ENCODE measurements around the gene TMEM200A.

Gene TMEM200A

GRCh38 chr6:130426066-130426721 lies 60.4 kb downstream of the TMEM200A start:
- DNase-seq: no peak

- no peak for DNase-seq
Observed at GRCh38 chr6:130431346-130431852, 65.6 kb downstream of the TMEM200A start.

- DNase-seq: no peak
Observed at GRCh38 chr6:130432838-130433237, 67.0 kb downstream of the TMEM200A start.

GRCh38 chr6:130434174-130434873 lies 68.5 kb downstream of the TMEM200A start:
- no peak for DNase-seq

GRCh38 chr6:130435181-130435580 lies 69.4 kb downstream of the TMEM200A start:
- DNase-seq: no peak

GRCh38 chr6:130437961-130438360 lies 72.1 kb downstream of the TMEM200A start:
- no peak for DNase-seq

GRCh38 chr6:130447374-130447773 lies 81.6 kb downstream of the TMEM200A start:
- no peak for DNase-seq

- no peak for DNase-seq
Observed at GRCh38 chr6:130452336-130452735, 86.5 kb downstream of the TMEM200A start.

GRCh38 chr6:130453230-130453629 lies 87.4 kb downstream of the TMEM200A start:
- DNase-seq: no peak

- DNase-seq: no peak
Observed at GRCh38 chr6:130457605-130458004, 91.8 kb downstream of the TMEM200A start.

- DNase-seq: no peak
Observed at GRCh38 chr6:130459316-130459715, 93.5 kb downstream of the TMEM200A start.

- no peak for DNase-seq
Observed at GRCh38 chr6:130460934-130461333, 95.1 kb downstream of the TMEM200A start.

GRCh38 chr6:130466052-130466747 lies 100.4 kb downstream of the TMEM200A start:
- DNase-seq: no peak

GRCh38 chr6:130466748-130467061 lies 100.9 kb downstream of the TMEM200A start:
- DNase-seq: no peak

- no peak for DNase-seq
Observed at GRCh38 chr6:130467146-130468050, 101.6 kb downstream of the TMEM200A start.

GRCh38 chr6:130470766-130471165 lies 104.9 kb downstream of the TMEM200A start:
- DNase-seq: no peak

- DNase-seq: no peak
Observed at GRCh38 chr6:130473886-130474285, 108.1 kb downstream of the TMEM200A start.

- no peak for DNase-seq
Observed at GRCh38 chr6:130482645-130483390, 117.0 kb downstream of the TMEM200A start.

GRCh38 chr6:130485870-130486269 lies 120.1 kb downstream of the TMEM200A start:
- DNase-seq: no peak

GRCh38 chr6:130486417-130486816 lies 120.6 kb downstream of the TMEM200A start:
- no peak for DNase-seq

- DNase-seq: no peak
Observed at GRCh38 chr6:130489514-130489913, 123.7 kb downstream of the TMEM200A start.

All from activated effector memory CD4-positive, alpha-beta T cell treated with Interleukin-2 at 50 U/mL for 16 hours (primary cell).